ENCODE data around the gene GNAI3.

GNAI3 gene

DNA sequence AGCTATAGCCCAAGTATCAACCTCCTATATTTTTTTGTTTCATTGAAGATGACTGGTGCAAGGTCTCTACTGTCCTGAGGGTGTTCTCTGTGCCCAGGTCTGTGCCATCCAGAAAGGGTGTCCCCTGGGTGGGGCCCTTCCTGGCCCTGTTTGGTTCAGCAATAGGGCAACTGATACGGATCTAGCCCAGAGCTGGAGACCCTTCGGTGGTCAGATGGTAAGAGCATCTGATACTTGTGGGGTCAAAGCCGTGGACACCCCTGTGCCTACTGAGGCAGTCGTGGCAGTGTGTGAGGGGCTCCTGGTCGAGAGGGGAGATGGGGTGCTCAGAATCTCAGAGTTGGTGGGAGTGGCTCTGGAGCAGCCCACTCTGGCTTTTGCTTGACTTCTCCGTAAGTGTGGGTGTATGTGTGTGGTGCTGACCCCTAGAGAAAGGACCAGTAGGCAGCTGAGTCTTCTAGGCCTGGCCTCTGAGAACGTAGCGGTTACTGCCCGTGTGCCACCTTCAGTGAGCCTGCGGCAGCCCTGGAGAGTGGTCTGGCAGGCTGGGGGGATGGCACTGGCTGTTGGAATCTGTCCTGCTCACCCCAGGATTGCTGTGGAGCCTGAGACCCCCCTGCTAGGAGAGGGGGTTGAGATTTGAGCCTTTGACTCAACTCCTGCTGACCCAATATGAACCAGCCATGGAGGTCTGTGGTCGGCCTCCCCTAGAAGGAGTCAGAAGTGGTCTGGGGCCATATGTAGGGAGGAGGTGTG is 73.9 kb downstream of the GNAI3 start:
- DNase-seq (ENCODE audit: low read depth in 1 of 2, low spot score in 1 of 2) = no peak

DNA sequence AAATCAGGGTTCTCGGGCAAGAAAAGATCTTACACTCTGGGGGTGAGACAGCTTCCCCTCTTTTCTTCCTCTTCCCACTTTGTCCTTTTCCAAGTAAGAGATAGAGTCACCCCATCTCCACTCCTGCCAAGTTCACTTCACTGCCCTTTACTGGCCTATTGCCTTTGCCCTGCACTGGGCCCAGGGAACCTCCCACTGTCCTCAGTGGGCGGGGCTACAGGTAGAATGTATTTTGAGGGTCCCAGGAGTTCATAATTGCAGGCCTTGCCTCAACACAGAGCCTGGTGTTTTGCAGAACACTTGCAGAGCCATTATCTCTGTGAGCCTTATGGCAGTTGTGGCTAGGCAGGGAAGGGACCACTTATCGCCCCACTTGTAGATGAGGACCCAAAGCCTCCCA is 74.5 kb downstream of the GNAI3 start:
- no peak for DNase-seq (ENCODE audit: low read depth in 1 of 2, low spot score in 1 of 2)

DNA sequence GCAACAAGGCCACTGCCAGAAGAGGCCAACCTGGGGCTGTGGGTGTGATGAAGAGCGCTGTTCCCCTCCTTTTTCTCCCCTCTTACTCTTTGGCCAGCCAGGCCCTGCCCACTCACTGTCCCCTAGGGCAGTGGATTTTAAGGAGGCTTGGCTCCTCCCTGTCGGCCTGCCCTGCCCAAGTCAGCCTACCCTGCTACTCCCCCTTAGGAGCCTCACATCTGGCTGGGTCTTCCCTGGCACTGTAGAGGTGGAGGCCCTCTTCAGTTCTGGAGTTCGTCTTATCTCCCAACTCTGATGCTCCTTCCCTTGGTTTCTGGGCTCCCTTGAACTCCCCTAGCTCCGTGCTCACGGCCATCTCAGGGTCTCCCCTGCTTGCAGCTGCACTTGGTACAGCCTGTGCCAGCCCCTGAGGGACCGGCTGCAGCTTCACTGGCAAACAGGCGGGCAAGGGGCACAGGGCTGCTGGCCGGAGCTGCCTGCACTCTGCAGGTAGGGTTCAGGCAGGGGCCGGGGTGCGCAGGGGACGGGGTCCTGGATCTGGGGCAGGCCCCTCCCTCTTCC is 75.3 kb downstream of the GNAI3 start:
- no peak for DNase-seq (ENCODE audit: low read depth in 1 of 2, low spot score in 1 of 2)

DNA sequence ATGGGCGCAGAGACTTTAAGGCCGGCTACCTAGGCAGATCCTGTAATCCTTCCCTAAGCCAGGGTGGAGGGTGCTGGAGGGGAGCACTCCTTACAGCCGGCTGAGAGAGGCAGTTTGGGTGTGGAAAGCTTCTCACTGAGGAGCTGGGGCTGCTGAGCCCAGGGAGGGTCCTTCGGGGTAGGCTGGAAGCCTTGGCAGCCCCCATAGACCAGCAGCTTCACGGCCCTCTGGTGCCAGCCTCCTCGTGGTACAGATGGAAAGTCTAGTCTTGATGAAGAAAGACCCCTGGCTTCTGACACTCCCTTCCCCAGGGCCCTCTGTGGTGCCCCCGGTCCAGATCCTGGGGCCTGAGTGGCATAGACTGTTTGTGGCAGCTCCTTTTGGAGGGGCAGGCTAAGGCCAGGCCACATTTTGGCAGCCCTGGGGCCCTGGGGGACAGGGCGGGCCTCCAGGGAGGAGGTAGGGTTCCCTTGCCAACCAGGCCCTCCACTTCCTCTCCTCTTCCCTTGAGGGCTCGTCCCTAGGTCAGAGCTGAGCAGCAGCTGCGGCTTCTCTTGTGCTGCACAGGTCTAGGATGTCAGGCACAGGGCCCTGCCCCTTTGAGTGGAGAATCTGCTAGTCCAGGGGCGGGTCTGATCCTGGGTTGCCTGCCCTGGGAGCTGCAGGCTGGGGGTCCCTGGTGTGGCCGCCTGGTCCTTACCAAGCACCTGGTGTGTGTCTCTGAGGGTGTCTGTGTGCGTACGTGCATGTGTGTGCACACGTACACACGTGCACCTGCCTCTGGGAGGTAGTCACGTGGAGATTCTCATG is 76.0 kb downstream of the GNAI3 start:
- no peak for DNase-seq (ENCODE audit: low read depth in 1 of 2, low spot score in 1 of 2)

DNA sequence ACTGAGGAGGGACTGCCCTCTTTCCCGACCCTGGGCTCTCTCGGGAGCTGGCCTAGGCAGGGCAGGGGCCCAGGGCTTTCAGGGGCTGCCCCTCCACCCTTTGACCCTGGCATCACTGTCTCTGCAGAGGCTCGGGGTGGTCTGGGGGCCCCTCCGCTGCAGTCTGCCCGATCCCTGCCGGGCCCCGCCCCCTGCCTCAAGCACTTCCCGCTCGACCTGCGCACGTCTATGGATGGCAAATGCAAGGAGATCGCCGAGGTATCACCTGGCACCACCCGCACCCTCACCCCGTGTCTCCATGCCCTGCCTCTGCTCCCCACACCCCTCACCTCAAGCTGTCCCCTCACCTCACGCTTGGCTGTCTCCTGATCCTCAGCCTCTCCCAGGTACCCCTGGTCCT is 76.8 kb downstream of the GNAI3 start:
- DNase-seq (ENCODE audit: low read depth in 1 of 2, low spot score in 1 of 2) = no peak

DNA sequence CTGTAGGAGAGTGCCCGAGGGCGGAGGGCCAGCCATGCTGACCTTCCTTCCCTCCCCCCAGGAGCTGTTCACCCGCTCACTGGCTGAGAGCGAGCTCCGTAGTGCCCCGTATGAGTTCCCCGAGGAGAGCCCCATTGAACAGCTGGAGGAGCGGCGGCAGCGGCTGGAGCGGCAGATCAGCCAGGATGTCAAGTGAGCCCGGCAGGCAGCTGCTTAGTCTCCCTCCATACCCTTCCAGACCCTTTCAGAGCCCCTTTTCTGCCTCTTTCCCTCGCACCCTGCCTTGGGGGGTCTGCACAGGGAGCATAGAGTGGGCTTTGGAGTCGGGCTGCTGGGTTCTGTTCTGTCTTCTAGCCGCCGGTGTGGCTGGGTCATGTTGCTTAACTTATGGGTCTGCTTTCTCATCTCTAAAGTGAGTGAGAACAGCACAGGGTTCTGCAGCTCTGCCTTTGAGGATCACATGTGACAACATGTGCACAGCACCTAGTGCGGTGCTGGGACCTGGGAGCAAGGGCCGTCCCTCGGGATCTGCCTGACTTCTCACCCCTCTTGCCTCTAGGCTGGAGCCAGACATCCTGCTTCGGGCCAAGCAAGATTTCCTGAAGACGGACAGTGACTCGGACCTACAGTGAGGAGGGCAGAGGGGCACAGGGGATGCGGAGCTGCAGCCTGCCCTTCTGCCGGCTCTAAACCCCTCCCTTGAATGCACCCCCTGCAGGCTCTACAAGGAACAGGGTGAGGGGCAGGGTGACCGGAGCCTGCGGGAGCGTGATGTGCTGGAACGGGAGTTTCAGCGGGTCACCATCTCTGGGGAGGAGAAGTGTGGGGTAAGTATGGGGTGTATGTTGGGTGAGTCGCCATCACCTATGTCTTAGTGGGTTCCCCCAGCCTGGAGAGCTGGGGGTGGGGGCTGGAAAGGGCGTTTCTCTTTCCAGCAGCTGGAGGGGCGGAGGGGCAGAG is 77.5 kb downstream of the GNAI3 start:
- DNase-seq (ENCODE audit: low read depth in 1 of 2, low spot score in 1 of 2) = no peak

DNA sequence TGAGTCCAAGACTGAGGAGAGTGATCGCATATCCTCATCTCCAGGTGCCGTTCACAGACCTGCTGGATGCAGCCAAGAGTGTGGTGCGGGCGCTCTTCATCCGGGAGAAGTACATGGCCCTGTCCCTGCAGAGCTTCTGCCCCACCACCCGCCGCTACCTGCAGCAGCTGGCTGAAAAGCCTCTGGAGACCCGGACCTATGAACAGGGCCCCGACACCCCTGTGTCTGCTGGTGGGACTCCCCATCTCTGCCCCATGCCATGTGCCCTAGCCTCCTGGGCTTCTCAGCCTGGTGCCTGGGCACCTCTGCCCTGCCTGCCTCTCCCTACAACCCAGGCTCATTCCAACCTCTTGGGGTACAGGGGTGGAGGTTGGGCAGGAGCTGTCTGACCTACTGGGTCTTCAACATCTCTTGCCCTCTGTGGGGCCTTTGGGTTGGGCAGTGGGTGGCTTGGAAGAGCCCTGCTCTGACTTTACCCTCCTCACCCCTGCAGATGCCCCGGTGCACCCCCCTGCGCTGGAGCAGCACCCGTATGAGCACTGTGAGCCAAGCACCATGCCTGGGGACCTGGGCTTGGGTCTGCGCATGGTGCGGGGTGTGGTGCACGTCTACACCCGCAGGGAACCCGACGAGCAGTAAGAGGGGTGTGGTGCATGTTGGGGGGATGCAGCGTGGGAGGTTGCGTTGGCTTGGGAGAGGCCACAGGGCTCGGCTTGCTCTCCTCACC is 78.4 kb downstream of the GNAI3 start:
- DNase-seq (ENCODE audit: low read depth in 1 of 2, low spot score in 1 of 2) = no peak

DNA sequence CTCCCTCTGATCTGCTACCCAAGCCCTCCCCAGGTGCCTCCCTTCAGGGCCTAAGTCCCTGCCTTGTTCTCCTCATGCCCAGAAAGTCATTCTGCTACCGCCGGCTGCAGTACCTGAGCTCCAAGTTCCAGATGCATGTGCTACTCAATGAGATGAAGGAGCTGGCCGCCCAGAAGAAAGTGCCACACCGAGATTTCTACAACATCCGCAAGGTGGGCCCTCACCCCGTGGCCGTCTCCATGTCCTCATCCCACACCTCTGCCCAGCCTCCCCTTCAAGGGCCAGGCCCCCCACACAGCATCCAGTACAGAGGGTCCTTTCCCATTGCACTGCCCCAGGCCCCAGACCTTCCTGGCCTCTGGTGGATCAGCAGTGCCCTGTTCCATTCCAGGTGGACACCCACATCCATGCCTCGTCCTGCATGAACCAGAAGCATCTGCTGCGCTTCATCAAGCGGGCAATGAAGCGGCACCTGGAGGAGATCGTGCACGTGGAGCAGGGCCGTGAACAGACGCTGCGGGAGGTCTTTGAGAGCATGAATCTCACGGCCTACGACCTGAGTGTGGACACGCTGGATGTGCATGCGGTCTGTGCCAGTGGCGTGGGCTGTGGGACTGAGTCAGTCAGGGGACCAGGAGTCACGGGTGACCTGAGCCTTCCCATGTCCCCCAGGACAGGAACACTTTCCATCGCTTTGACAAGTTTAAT is 79.4 kb downstream of the GNAI3 start:
- no peak for DNase-seq (ENCODE audit: low read depth in 1 of 2, low spot score in 1 of 2)

DNA sequence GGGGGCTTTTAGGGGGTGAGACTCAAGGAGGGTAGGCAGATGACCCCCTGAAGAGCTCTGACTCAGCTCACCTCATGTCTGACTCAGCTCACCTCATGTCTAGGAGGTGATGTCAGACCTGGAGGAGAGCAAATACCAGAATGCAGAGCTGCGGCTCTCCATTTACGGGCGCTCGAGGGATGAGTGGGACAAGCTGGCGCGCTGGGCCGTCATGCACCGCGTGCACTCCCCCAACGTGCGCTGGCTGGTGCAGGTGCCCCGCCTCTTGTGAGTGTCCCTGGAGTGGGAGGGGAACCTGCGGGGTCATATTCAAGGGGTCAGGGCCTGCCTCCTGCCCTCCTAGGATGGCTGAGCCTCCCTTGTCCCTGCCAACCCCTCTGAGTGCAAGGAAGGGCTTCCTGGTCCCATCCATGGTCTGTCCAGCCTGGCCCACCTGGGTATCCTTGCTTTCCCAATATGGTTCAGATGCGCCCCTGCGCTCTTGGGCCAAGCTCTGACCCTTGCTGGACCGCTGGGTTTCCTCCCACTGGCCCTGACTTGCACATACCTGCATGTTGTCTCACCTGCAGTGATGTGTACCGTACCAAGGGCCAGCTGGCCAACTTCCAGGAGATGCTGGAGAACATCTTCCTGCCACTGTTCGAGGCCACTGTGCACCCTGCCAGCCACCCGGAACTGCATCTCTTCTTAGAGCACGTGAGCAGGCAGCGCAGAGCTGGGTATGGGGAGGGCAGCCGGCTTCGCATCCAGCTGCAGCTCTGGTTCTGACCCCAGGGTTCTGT is 80.3 kb downstream of the GNAI3 start:
- no peak for DNase-seq (ENCODE audit: low read depth in 1 of 2, low spot score in 1 of 2)

DNA sequence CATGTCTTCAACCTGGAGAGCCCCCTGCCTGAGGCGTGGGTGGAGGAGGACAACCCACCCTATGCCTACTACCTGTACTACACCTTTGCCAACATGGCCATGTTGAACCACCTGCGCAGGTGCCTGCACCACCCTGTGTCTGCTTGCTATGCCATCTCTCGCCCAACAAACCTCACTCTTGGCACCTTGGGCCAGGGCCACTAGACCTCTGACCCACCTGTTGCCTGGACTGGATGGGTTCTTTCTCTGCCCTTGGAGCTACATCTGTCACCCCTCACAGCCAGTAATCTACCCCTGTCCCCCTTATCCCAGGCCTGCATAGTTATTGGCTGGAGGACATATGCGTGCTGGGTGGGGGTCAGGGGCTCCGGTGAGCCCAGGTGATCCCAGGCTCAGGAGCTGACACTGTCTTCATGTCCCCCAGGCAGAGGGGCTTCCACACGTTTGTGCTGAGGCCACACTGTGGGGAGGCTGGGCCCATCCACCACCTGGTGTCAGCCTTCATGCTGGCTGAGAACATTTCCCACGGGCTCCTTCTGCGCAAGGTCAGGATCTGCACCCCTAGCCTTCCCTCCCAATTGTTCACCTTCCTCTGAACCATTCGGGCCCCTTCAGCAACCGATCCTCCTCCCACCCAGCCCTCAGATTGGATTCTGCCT is 81.1 kb downstream of the GNAI3 start:
- DNase-seq (ENCODE audit: low read depth in 1 of 2, low spot score in 1 of 2) = no peak

DNA sequence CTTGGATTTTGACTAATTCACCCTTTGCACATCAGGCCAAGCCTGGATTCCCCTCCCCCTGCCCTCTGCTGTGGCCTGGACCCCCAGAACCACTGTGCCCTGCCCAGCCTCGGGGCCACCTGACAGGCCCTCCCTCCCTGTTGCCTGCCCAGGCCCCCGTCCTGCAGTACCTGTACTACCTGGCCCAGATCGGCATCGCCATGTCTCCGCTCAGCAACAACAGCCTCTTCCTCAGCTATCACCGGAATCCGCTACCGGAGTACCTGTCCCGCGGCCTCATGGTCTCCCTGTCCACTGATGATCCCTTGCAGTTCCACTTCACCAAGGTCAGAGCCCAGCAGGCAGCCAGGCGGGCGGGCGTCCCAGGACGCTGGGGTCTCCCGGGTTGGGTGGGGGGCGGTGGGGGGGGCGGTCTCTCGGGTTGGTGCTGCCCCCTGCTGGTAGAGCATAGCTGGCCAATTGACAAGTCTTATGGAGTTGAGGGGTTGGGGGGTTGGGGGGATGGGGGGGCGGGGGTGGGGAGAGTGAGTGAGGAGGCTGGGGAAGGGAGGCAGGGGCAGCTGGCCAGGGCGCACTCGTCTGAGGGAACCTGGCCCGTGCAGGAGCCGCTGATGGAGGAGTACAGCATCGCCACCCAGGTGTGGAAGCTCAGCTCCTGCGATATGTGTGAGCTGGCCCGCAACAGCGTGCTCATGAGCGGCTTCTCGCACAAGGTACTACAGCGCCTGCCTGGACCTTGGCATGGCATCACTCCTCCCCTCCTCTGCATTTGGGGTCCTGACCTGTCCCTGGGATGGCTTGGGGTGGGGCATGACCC is 81.9 kb downstream of the GNAI3 start:
- no peak for DNase-seq (ENCODE audit: low read depth in 1 of 2, low spot score in 1 of 2)

DNA sequence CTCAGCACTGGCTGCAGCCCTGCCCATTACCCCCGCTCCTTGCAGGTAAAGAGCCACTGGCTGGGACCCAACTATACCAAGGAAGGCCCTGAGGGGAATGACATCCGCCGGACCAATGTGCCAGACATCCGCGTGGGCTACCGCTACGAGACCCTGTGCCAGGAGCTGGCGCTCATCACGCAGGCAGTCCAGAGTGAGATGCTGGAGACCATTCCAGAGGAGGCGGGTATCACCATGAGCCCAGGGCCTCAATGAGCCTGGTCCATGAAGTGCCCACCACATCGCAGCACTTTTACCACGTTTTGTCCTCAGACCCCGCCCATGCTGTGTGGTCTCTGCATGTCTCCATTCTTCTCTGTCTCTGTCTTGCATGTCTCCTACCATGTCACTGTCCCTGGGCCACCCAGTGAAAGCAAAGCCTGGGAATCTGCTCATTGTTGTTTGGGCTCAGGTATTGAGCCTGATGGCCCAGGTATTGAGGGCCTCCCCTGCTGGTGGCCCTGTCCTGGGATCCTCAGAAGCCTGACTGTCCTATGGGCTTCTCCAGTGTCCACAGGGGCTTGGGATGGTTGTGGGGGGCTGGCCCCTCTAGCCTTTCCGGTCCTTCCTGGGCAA is 82.6 kb downstream of the GNAI3 start:
- DNase-seq (ENCODE audit: low read depth in 1 of 2, low spot score in 1 of 2) = no peak

DNA sequence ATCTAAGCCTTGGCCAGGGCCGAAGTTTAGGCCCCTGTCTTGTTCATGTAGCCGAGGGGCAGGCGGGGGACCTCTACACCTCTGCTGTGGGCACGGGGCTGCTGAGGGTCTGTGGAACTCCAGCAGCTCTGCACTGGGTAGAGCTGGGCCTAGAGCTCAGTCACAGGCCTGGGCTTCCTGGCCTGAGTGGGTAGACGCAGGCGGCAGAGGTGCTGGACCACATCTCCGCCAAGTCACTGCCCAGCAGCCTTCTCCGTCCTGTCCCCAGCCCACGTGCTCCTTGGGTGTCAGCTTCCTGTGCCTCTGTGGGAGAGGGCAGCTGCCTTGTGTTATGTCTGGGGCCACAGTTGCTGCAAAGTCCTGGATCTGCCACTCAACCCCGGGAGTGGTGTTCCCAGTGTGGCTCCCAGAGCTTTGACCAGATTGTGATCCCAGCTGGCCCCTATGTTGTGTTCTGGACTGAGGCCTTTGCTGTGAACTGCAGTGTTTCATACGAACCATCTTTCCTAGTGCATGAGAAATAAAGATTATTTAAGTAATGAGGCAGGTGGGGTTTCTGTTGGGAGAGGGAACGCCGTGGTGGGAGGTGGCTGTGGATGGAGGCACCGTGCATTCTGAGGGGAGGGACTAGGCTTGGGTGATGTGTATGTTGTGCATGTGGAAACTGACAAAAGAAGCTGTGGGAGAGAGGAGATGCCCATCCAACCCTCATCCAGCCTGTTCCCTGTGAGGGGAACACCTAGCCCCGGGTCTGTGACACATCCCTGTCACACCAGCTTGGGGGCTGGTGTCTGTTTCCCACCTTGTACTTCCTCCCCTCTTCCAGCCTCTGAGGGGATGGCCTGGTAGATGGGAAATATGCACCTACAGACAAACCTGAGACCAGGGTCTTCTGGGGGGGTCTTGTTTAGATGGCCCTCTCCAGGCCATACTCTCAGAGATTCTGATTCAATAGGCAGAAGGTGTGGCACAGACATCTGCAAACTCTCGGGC is 83.4 kb downstream of the GNAI3 start:
- DNase-seq (ENCODE audit: low read depth in 1 of 2, low spot score in 1 of 2) = no peak

DNA sequence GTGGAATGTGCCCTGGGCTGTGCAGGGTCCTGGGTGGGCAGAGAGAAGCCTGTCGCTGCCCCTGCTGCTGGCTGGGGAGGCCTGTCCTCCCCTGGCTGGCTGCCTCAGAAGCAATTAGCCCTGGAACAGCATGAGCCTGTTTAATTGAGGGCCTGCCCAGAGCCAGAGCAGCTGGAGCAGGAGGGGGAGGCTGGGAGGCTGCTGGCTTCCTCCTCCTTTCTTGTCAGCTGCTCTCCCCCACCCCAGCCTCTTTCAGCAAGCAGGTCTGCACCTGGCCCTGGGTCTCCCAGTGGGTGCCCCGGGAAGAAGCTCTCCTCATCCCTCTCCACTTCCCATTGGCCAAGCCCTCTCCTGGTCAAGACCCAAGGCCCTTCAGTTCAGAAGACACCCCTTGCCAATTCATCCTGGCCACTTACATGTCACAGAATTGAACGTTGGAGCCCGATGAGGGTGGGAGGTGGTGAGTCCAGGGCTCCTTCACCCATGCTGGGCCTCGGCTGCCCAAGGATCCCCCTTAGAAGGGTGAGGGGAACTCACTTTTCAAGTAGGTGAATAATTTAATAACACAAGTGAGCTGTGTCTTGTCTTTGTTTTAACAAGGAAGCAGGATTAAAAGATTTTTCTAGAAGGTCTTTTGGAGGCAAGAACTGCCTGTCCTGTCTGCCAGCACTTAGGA is 84.4 kb downstream of the GNAI3 start:
- DNase-seq (ENCODE audit: low read depth in 1 of 2, low spot score in 1 of 2) = no peak

DNA sequence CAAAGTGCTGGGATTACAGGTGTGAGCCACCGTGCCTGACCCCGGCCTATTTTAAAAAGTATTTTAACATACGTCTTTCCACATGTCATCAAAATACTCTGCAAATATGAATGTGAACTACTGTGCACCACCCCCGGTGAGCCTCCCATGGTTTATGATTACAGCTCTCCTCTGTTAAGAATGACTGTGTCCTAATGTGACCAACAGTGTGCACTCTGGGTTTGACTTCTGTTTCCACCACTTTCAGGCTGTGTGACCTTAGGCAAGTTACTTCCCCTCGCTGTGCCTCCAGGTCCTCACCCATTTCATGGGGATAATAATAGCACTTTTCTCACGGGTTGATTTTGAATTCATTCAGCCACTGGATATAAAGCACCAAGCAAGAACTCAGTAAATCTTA is 85.9 kb downstream of the GNAI3 start:
- no peak for DNase-seq (ENCODE audit: low read depth in 1 of 2, low spot score in 1 of 2)
